Activated naive CD8-positive, alpha-beta T cell treated with anti-CD3 and anti-CD28 coated beads for 36 hours (primary cell): ENCODE measurements around the gene GALNT7. TPM values are rescaled to one million over a fixed set of nuclear protein-coding genes. Genes with fewer than 3 reads are reported as not detected.

Experiments
- DNase-seq: peaks from one replicate; pipeline ENCODE4 v3.0.0; 2021
- H3K27ac Mint-ChIP-seq: one replicate; pipeline ENCODE4 v1.8.0; 2022; ENCODE audit warnings: mild to moderate bottlenecking, moderate library complexity, mixed read lengths
- H3K27me3 Mint-ChIP-seq: one replicate; pipeline ENCODE4 v1.8.0; 2022; ENCODE audit warnings: mild to moderate bottlenecking, mixed read lengths
- H3K36me3 Mint-ChIP-seq: one replicate; pipeline ENCODE4 v1.8.0; 2021; ENCODE audit warnings: mild to moderate bottlenecking, mixed read lengths
- H3K4me1 Mint-ChIP-seq: one replicate; pipeline ENCODE4 v1.8.0; 2021; ENCODE audit warnings: mixed read lengths
- H3K4me3 Mint-ChIP-seq: one replicate; pipeline ENCODE4 v1.8.0; 2022; ENCODE audit warnings: mild to moderate bottlenecking, moderate library complexity, mixed read lengths
- H3K9me3 Mint-ChIP-seq: one replicate; pipeline ENCODE4 v1.8.0; 2022; ENCODE audit warnings: mixed read lengths
- total RNA-seq, 2 experiments: library from RNA; stranded (reverse); gene quantifications; one replicate each; pipeline ENCODE4 v1.2.3, GENCODE V29; 2021

Gene GALNT7
- total RNA-seq, 2 experiments from 2014 or later = 14.3 to 14.7 TPM

- H3K27ac Mint-ChIP-seq = no peak overlapping the region
- no peaks in the 10 kb centered on the region for H3K27me3 Mint-ChIP-seq
- peaks cover 2% of the 10 kb centered on the region for H3K4me1 Mint-ChIP-seq
- H3K9me3 Mint-ChIP-seq = no peaks in the 10 kb centered on the region
- peaks cover 13% of the 10 kb centered on the region for H3K36me3 Mint-ChIP-seq
- DNase-seq = no peak
- H3K4me3 Mint-ChIP-seq = no peak overlapping the region
These were observed 83.7 kb downstream of the GALNT7 start for GRCh38 chr4:173252024-173252935.

- H3K4me1 Mint-ChIP-seq = peaks cover 8% of the 10 kb centered on the region
- H3K4me3 Mint-ChIP-seq = no peak overlapping the region
- H3K27ac Mint-ChIP-seq = no peak overlapping the region
- H3K9me3 Mint-ChIP-seq = no peaks in the 10 kb centered on the region
- DNase-seq = no peak
- no peaks in the 10 kb centered on the region for H3K27me3 Mint-ChIP-seq
- peaks cover 8% of the 10 kb centered on the region for H3K36me3 Mint-ChIP-seq
These were observed 85.0 kb downstream of the GALNT7 start for GRCh38 chr4:173253561-173253960.

GRCh38 chr4:173254646-173255045 lies 86.0 kb downstream of the GALNT7 start:
- H3K27me3 Mint-ChIP-seq = no peaks in the 10 kb centered on the region
- DNase-seq = no peak
- peaks cover 8% of the 10 kb centered on the region for H3K4me1 Mint-ChIP-seq
- H3K27ac Mint-ChIP-seq = no peak overlapping the region
- peaks cover 11% of the 10 kb centered on the region for H3K36me3 Mint-ChIP-seq
- no peak overlapping the region for H3K4me3 Mint-ChIP-seq
- no peaks in the 10 kb centered on the region for H3K9me3 Mint-ChIP-seq

GRCh38 chr4:173256825-173257224 lies 88.2 kb downstream of the GALNT7 start:
- Mint-ChIP-seq H3K27me3 (no peaks in the 10 kb centered on the region), H3K4me1 (peaks cover 8% of the 10 kb centered on the region), H3K36me3 (peaks cover 11% of the 10 kb centered on the region), H3K4me3 (no peak overlapping the region), H3K9me3 (no peaks in the 10 kb centered on the region), H3K27ac (no peak overlapping the region)
- DNase-seq = no peak

GRCh38 chr4:173257732-173258717 lies 89.4 kb downstream of the GALNT7 start:
- Mint-ChIP-seq H3K36me3 (peaks cover 6% of the 10 kb centered on the region), H3K27ac (no peak overlapping the region), H3K9me3 (no peaks in the 10 kb centered on the region), H3K4me1 (peaks cover 16% of the 10 kb centered on the region), H3K27me3 (no peaks in the 10 kb centered on the region), H3K4me3 (no peak overlapping the region)
- DNase-seq = peak; percentile 33

- no peak overlapping the region for H3K4me3 Mint-ChIP-seq
- DNase-seq = no peak
- peaks cover 2% of the 10 kb centered on the region for H3K36me3 Mint-ChIP-seq
- H3K27me3 Mint-ChIP-seq = no peaks in the 10 kb centered on the region
- no peaks in the 10 kb centered on the region for H3K9me3 Mint-ChIP-seq
- H3K27ac Mint-ChIP-seq = no peak overlapping the region
- peaks cover 15% of the 10 kb centered on the region for H3K4me1 Mint-ChIP-seq
These were observed 90.3 kb downstream of the GALNT7 start for GRCh38 chr4:173258866-173259265.

GRCh38 chr4:173259310-173259709 lies 90.7 kb downstream of the GALNT7 start:
- Mint-ChIP-seq H3K36me3 (peaks cover 2% of the 10 kb centered on the region), H3K4me3 (no peak overlapping the region), H3K9me3 (no peaks in the 10 kb centered on the region), H3K27me3 (no peaks in the 10 kb centered on the region), H3K4me1 (peaks cover 20% of the 10 kb centered on the region), H3K27ac (no peak overlapping the region)
- DNase-seq = no peak

- Mint-ChIP-seq H3K9me3 (no peaks in the 10 kb centered on the region), H3K27ac (no peak overlapping the region), H3K27me3 (no peaks in the 10 kb centered on the region), H3K4me3 (no peak overlapping the region), H3K4me1 (peaks cover 26% of the 10 kb centered on the region), H3K36me3 (peaks cover 2% of the 10 kb centered on the region)
- DNase-seq = no peak
These were observed 92.4 kb downstream of the GALNT7 start for GRCh38 chr4:173261052-173261451.

GRCh38 chr4:173262375-173262774 lies 93.8 kb downstream of the GALNT7 start:
- Mint-ChIP-seq H3K27ac (no peak overlapping the region), H3K9me3 (no peaks in the 10 kb centered on the region), H3K27me3 (no peaks in the 10 kb centered on the region), H3K36me3 (peaks cover 2% of the 10 kb centered on the region), H3K4me1 (peaks cover 27% of the 10 kb centered on the region), H3K4me3 (no peak overlapping the region)
- no peak for DNase-seq

- Mint-ChIP-seq H3K9me3 (no peaks in the 10 kb centered on the region), H3K36me3 (no peaks in the 10 kb centered on the region), H3K27me3 (no peaks in the 10 kb centered on the region), H3K4me1 (peaks cover 24% of the 10 kb centered on the region), H3K27ac (no peak overlapping the region), H3K4me3 (no peak overlapping the region)
- DNase-seq = no peak
These were observed 95.6 kb downstream of the GALNT7 start for GRCh38 chr4:173264245-173264644.

GRCh38 chr4:173264684-173265185 lies 96.1 kb downstream of the GALNT7 start:
- H3K27ac Mint-ChIP-seq = no peak overlapping the region
- no peak for DNase-seq

GRCh38 chr4:173265751-173266150 lies 97.1 kb downstream of the GALNT7 start:
- H3K36me3 Mint-ChIP-seq = peaks cover 1% of the 10 kb centered on the region
- no peaks in the 10 kb centered on the region for H3K9me3 Mint-ChIP-seq
- H3K27ac Mint-ChIP-seq = no peak overlapping the region
- no peaks in the 10 kb centered on the region for H3K27me3 Mint-ChIP-seq
- no peak overlapping the region for H3K4me3 Mint-ChIP-seq
- DNase-seq = no peak
- H3K4me1 Mint-ChIP-seq = peaks cover 24% of the 10 kb centered on the region

More at GRCh38 chr4:173264684-173265185, 96.1 kb downstream of the GALNT7 start:
- Mint-ChIP-seq H3K27me3 (no peaks in the 10 kb centered on the region), H3K36me3 (peaks cover 1% of the 10 kb centered on the region), H3K9me3 (no peaks in the 10 kb centered on the region), H3K4me3 (no peak overlapping the region), H3K4me1 (peaks cover 24% of the 10 kb centered on the region)

- no peaks in the 10 kb centered on the region for H3K27me3 Mint-ChIP-seq
- no peaks in the 10 kb centered on the region for H3K9me3 Mint-ChIP-seq
- no peak for DNase-seq
- no peak overlapping the region for H3K27ac Mint-ChIP-seq
- H3K4me3 Mint-ChIP-seq = no peak overlapping the region
- H3K36me3 Mint-ChIP-seq = peaks cover 11% of the 10 kb centered on the region
- peaks cover 17% of the 10 kb centered on the region for H3K4me1 Mint-ChIP-seq
These were observed 99.1 kb downstream of the GALNT7 start for GRCh38 chr4:173267711-173268110.

- Mint-ChIP-seq H3K27ac (no peak overlapping the region), H3K9me3 (no peaks in the 10 kb centered on the region), H3K27me3 (no peaks in the 10 kb centered on the region), H3K36me3 (peaks cover 23% of the 10 kb centered on the region), H3K4me1 (peaks cover 11% of the 10 kb centered on the region), H3K4me3 (no peak overlapping the region)
- no peak for DNase-seq
These were observed 100.7 kb downstream of the GALNT7 start for GRCh38 chr4:173269280-173269679.
